Spleen (tissue), 7 donors: ENCODE results near the gene FAM228A.

Source experiments
- POLR2A ChIP-seq, 3 donors: fragments of 450-650 bp; IDR thresholded peaks; one replicate each; pipeline ENCODE4 v1.5.1; 2017; ENCODE audit warnings: antibody characterized with exemption in 3 of 3, mild to moderate bottlenecking in 1 of 3
- POLR2AphosphoS5 ChIP-seq, 3 donors: sonication (generic); formaldehyde crosslinking; IDR thresholded peaks; one replicate each; pipeline ENCODE4 v1.5.1; 2017; ENCODE audit warnings: antibody characterized with exemption in 3 of 3
- TF ChIP-seq, protein P1 (sequence below), 11 experiments: fragments of 200-600 bp in 7 of 11; fragments of 450-650 bp in 4 of 11; sonication (generic) in 4 of 11; IDR thresholded peaks in 8 of 11; conservative IDR thresholded peaks in 3 of 11; 1 replicate in 7 of 11; 2 replicates in 4 of 11; pipeline versions ENCODE4 v1.4.0 to v1.8.0; 2016 to 2021; ENCODE audit warnings: antibody characterized with exemption in 11 of 11, inconsistent platforms in 4 of 11, mild to moderate bottlenecking in 1 of 11
- donor health status: DM: no; HTN: no; CAD: no; lungs with moderate emphysema.
- donor health status: DM: no; HTN: no; CAD: no.
- donor health status: DM: no; HTN: no; CAD: no.

DNA sequence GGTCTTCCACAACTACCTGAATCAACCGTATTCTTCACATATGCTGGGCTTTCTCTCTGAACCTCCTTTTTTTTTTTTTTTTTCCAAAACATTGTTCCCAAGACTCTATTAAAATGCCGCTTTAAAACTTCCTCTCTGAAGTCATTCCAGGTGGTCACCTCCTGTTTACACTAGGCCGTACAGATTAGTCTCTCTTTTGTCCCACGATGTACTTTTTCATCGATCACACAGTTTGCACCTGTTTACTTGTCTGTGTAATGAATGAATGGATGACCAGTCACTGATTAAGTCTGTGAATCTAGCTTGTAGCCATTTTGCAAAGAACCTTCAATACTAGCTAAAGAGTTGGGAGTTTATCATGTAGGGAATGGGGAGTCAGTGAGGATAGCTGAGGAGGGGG lies 16.7 kb upstream of the FAM228A start:
- TF ChIP-seq, protein P1, sequence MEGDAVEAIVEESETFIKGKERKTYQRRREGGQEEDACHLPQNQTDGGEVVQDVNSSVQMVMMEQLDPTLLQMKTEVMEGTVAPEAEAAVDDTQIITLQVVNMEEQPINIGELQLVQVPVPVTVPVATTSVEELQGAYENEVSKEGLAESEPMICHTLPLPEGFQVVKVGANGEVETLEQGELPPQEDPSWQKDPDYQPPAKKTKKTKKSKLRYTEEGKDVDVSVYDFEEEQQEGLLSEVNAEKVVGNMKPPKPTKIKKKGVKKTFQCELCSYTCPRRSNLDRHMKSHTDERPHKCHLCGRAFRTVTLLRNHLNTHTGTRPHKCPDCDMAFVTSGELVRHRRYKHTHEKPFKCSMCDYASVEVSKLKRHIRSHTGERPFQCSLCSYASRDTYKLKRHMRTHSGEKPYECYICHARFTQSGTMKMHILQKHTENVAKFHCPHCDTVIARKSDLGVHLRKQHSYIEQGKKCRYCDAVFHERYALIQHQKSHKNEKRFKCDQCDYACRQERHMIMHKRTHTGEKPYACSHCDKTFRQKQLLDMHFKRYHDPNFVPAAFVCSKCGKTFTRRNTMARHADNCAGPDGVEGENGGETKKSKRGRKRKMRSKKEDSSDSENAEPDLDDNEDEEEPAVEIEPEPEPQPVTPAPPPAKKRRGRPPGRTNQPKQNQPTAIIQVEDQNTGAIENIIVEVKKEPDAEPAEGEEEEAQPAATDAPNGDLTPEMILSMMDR (IDR thresholded peaks at IDR 0.05 in 8 of 11, conservative IDR thresholded peaks at IDR 0.05 in 3 of 11) = no peak
- no peak for TF ChIP-seq POLR2AphosphoS5 (IDR thresholded peaks at IDR 0.05)
- no peak for TF ChIP-seq POLR2A (IDR thresholded peaks at IDR 0.05)
